GM12875 (cell line): ENCODE results near the gene HOXB9.

Experiments
- H3K4me3 ChIP-seq: one replicate; pipeline ENCODE4 v1.5.1; 2011; ENCODE audit warnings: low read depth, low read length, control low read depth
- TF ChIP-seq, protein P1 (sequence below): IDR thresholded peaks from 2 replicates; pipeline ENCODE4 v1.5.1; 2011; ENCODE audit warnings: low read depth, mild to moderate bottlenecking, control low read depth, inconsistent platforms, low read length, moderate library complexity, borderline replicate concordance; ENCODE audit not compliant: insufficient read depth

Gene HOXB9

DNA sequence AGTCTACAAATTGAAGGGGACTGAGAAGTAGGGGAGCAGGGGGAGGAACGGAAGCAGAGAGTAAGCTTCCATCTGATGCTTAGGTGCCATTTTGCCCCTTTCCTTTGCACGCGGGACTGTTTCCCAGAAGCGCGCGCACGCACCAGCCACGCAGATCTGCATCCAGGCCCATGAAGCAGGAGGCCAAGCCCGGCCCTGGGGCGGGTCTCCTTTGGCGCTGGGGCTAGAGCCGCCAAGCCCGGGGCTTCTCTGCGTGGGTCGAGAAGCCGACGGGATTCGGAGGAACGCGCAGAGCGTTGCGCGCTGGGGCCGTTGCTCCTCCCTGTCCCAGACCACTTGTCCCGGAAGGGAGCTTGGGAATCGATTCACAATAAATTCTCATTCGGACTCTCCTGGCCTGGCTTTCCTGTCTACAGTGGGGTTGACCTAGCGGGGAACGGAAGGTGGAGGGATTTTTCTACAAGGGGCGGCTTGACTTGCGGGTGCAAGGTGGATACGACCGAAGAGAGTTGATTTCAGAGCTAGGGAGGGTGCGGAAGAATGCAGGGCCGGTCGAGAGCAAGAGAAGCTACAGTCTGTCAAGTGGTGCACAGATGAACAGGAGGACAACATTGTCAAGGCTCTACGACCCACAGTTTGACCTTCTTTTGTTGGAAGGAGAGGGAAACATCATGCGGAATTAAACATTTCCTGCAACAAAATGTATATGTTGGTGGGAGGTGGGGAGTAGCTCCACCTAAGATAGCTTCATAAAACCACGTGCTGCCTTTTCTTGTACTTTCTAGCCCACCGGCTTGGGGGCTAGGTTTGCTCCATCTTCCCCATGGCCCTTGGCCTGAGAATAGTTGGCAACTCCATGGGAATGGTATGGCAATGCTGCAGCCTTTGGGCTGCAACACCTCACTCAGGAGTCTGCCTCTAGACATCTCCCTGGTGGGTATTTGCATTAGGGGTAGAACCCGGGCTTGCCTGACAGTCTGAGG lies 4.5 kb downstream of the HOXB9 start:
- no peak overlapping the region for H3K4me3 ChIP-seq
- TF ChIP-seq, protein P1, sequence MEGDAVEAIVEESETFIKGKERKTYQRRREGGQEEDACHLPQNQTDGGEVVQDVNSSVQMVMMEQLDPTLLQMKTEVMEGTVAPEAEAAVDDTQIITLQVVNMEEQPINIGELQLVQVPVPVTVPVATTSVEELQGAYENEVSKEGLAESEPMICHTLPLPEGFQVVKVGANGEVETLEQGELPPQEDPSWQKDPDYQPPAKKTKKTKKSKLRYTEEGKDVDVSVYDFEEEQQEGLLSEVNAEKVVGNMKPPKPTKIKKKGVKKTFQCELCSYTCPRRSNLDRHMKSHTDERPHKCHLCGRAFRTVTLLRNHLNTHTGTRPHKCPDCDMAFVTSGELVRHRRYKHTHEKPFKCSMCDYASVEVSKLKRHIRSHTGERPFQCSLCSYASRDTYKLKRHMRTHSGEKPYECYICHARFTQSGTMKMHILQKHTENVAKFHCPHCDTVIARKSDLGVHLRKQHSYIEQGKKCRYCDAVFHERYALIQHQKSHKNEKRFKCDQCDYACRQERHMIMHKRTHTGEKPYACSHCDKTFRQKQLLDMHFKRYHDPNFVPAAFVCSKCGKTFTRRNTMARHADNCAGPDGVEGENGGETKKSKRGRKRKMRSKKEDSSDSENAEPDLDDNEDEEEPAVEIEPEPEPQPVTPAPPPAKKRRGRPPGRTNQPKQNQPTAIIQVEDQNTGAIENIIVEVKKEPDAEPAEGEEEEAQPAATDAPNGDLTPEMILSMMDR = no peak

DNA sequence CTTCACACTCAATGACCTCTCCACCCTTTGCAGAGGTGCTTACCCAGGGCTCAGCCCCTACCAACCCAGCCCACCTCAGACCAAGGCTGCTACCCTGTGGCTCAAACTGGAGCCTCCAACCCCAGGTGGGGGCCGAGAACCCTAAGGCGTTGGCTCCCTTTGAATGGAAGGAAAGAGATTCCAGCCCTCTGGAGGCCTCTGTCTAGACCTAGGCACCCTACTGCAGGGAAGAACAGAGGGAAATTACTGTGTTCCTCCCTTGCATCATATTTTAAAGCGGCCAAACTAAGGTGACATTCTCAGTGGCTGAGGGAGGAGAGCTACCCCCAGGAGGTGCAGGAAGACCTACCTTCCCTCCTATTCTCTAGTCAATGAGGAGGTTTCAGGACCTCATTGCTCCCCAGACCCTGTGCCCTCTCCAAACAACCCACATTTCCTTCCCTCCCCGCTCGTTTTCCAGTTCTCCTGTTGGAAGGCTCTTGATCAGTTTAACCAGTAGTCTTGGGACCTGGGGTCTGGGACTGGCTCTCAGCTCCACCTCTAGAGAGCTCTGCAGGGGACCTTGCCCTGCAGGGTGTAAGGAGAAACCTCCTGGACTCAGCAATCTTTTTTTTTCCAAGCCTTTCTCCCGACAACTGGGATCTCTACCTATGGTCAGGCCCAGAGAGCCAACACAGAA lies 5.6 kb downstream of the HOXB9 start:
- TF ChIP-seq, protein P1 = no peak
- no peak overlapping the region for H3K4me3 ChIP-seq

DNA sequence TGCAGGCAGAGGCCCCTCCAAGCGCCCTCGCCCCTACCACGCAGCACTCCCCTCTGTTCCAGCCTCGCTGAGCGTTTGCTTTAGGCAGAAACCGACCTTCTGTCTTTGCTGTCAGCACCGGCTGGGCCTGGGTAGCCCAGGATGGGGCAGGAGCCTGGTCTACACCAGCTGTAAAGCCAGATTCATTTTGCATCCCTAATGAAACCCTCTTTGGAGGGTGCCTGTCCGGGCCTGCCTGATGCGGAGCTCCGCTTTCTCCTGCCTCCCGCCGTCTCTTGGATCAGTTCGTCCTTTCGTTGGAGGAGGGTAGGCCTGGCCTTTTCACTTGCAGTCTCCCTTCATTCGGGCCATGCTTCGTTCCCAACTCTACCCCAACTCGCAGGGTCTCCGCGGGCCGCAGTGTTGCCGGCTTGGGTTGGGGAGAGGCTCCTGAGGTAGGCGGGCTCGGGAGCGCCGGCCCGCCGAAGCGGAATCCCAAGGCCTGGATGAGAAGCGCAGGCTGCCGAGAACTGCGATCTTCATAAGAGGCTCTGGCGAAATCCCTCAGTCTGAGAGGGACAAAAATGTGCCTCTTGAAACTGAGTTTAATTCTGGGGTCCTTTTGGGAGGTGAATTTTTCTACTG lies 6.2 kb downstream of the HOXB9 start:
- H3K4me3 ChIP-seq = no peak overlapping the region
- TF ChIP-seq, protein P1 = no peak

DNA sequence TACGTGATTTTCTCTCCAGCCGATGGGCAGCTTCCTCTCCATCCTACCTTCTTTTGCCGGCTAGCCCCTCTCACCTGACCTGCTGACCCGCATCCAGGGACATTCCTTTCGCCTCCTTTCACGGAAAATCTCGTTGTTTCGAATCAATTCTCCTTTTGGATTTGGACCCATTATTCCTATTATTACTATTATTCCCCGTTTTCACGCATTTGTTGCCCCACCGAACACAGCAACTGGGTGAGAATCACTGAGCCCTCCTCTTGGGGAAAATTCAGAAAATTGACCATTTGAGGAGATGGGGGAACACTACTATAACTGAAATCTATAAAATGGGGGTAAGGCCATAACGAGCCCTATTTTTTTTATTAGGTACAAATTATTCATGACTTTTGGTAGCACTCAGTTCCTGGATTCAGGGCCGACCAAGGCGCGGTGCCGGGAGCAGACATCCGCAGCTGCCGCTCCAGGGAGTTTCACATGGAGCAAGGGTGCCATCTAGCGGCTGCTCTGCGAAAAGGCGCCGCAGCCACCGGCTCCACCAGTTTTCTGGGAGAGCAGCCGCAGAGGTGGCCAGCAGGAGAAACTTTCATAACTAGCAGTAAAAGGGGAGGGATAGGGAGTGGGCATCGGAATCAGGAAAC lies 7.8 kb downstream of the HOXB9 start:
- TF ChIP-seq, protein P1 = peak; percentile 89
- peak overlapping the region; percentile 6 for H3K4me3 ChIP-seq

DNA sequence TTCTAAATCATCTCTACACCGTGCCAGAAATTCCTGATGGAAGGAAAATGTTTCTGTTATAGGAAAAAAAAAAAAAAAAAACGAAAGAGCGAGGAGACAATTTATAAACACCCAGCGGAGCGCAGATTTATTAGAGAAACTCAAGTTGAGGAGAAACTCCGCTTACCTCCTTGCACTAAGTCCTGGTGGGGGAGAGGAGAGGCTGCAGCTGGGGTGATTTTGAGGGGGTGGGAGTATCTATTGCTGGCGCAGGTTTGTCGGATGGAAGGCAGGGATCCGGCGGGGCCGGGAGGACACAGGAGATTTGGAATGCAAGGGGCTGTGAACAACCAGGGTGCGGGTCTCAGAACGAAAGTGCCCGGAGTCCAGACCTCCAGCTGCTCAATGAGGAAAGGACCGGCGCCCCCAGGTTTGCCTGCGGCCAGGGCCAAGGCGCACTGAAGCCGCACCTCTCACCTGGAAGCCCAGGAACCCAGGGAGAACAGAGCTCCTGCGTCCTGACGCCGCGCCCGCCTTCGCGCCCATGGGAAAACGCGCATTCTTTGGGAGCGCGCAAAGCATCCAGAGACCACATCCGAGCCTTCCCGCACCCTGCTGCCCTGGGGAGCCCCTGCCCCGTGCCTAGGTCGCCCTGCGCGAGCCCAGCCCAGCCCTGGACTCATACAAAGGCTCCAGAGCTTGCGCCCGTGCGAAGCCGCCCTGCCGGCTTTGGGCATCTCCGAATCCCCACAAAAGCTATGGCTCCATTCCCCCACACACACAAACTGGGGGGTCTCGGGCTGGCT lies 8.5 kb downstream of the HOXB9 start:
- no peak overlapping the region for H3K4me3 ChIP-seq
- TF ChIP-seq, protein P1 = no peak

DNA sequence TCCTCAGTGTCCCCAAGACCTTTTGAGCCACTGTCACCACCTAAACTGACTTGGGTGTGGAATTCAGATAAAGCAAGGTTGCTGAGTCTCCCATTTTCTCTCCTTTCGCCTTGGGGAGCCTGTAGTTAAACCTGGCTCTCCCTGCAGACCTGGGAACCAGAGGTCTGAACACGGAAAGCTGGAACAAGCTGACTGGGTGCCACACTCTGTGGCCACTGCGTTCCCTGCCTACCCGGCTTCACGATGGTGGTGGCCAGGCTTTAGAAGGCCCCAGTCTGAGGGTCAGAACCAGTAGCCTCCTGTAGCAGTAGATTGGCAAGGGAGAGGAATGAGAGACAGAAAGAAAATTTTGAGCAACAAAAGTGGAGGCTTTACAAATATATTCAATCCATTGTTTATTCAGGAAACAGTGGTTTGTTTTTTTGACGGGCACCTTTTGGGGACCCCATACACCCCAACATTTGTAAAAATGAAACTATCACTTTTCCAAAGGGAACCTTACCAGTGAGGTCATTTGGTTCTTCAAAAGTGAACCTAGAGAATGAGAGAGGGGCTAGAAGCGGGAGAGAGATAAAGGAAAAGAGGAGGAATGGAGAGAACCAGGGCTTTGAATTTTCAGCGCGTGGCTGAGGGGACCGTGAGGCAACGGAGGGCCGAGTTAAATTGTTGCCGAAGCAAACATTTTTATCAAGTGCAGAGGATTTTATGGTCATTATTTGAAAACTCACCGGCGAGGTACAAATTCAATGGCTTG lies 9.3 kb downstream of the HOXB9 start:
- H3K4me3 ChIP-seq = no peak overlapping the region
- TF ChIP-seq, protein P1 = no peak
